GM12875 (cell line): ENCODE measurements around the gene IQCK.
A peak's percentile ranks its signal among the peaks of the same experiment; 100 is the strongest.
"Not testable (repeated sequence)": the region's sequence is repeated elsewhere in the genome, so short reads cannot be mapped to it uniquely, and the experiment has no call there.

Experiments
- H3K4me3 ChIP-seq: one replicate; pipeline ENCODE4 v1.5.1; 2011; ENCODE audit warnings: low read depth, low read length, control low read depth
- CTCF ChIP-seq: IDR thresholded peaks from 2 replicates; pipeline ENCODE4 v1.5.1; 2011; ENCODE audit warnings: low read depth, mild to moderate bottlenecking, control low read depth, inconsistent platforms, low read length, moderate library complexity, borderline replicate concordance; ENCODE audit not compliant: insufficient read depth

Gene IQCK

GRCh38 chr16:19717741-19718623 lies at the start of gene IQCK, which contains the start of gene KNOP1:
Gene IQCK (plus strand): TSS chr16:19718271. CDS start chr16:19718307, 36 bp downstream.
Gene KNOP1 (minus strand): TSS chr16:19718227. CDS start chr16:19715035, 3,192 bp downstream.
- peak within 1 kb of the TSS; percentile 69 for H3K4me3 ChIP-seq
- TF ChIP-seq CTCF = no peak

- no peak for TF ChIP-seq CTCF
- no peak overlapping the region for H3K4me3 ChIP-seq
Measured at GRCh38 chr16:19672378-19672777, 45.7 kb upstream of the IQCK start.

GRCh38 chr16:19674485-19674884 lies 43.6 kb upstream of the IQCK start:
- no peak overlapping the region for H3K4me3 ChIP-seq
- no peak for TF ChIP-seq CTCF

- TF ChIP-seq CTCF = no peak
- no peak overlapping the region for H3K4me3 ChIP-seq
Measured at GRCh38 chr16:19677402-19677801, 40.7 kb upstream of the IQCK start.

GRCh38 chr16:19678804-19679203 lies 39.3 kb upstream of the IQCK start:
- no peak overlapping the region for H3K4me3 ChIP-seq
- TF ChIP-seq CTCF = no peak

- not testable (repeated sequence) for H3K4me3 ChIP-seq
Measured at GRCh38 chr16:19679281-19679680, 38.8 kb upstream of the IQCK start.

- no peak for TF ChIP-seq CTCF
- H3K4me3 ChIP-seq = no peak overlapping the region
Measured at GRCh38 chr16:19680881-19681340, 37.2 kb upstream of the IQCK start.
